Mesendoderm (in vitro differentiated cells): Measurements from ENCODE around the gene SCAMP2.
"Not testable (repeated sequence)": the region's sequence is repeated elsewhere in the genome, so short reads cannot be mapped to it uniquely, and the experiment has no call there.

ENCODE experiments used
- DNase-seq: peaks from one replicate; pipeline ENCODE4 v3.0.0; 2013
- H2AK5ac ChIP-seq: 2 replicates; pipeline ENCODE4 v1.6.1; 2013; ENCODE audit warnings: low read length, inconsistent platforms
- H2BK120ac ChIP-seq: 2 replicates; pipeline ENCODE4 v1.6.1; 2013; ENCODE audit warnings: low read depth, mild to moderate bottlenecking, low read length, moderate library complexity, mixed read lengths
- H2BK15ac ChIP-seq: replicated peaks from 2 replicates; pipeline ENCODE4 v1.6.1; 2013; ENCODE audit warnings: low read depth, mild to moderate bottlenecking, moderate library complexity
- H2BK5ac ChIP-seq: 2 replicates; pipeline ENCODE4 v1.6.1; 2013; ENCODE audit warnings: low read length, inconsistent platforms
- H3K18ac ChIP-seq: 2 replicates; pipeline ENCODE4 v1.6.1; 2013; ENCODE audit warnings: mild to moderate bottlenecking, low read length, mixed read lengths
- H3K23ac ChIP-seq: one replicate; pipeline ENCODE4 v1.6.1; 2013; ENCODE audit warnings: low read length
- H3K27ac ChIP-seq: 2 replicates; pipeline ENCODE4 v1.5.1; 2013; ENCODE audit warnings: low read depth, mild to moderate bottlenecking, inconsistent platforms, low read length, moderate library complexity
- H3K27me3 ChIP-seq: 2 replicates; pipeline ENCODE4 v1.6.1; 2013; ENCODE audit warnings: low read length, control low read depth, mild to moderate bottlenecking, inconsistent platforms; ENCODE audit not compliant: insufficient read depth, poor library complexity
- H3K36me3 ChIP-seq: 2 replicates; pipeline ENCODE4 v1.6.1; 2013; ENCODE audit warnings: low read length, inconsistent platforms; ENCODE audit not compliant: control insufficient read depth, insufficient read depth
- H3K4ac ChIP-seq: one replicate; pipeline ENCODE4 v1.6.1; 2013; ENCODE audit warnings: low read depth, mild to moderate bottlenecking, low read length, moderate library complexity
- H3K4me1 ChIP-seq: 2 replicates; pipeline ENCODE4 v1.6.1; 2013; ENCODE audit warnings: low read depth, low read length, inconsistent platforms; ENCODE audit not compliant: control insufficient read depth
- H3K4me2 ChIP-seq: 2 replicates; pipeline ENCODE4 v1.6.1; 2013; ENCODE audit warnings: low read length
- H3K4me3 ChIP-seq: 2 replicates; pipeline ENCODE4 v1.5.1; 2013; ENCODE audit warnings: mild to moderate bottlenecking, low read length
- H3K56ac ChIP-seq: one replicate; pipeline ENCODE4 v1.6.1; 2013; ENCODE audit warnings: low read length
- H3K79me1 ChIP-seq: 2 replicates; pipeline ENCODE4 v1.6.1; 2013; ENCODE audit warnings: low read length, inconsistent platforms
- H3K79me2 ChIP-seq: 2 replicates; pipeline ENCODE4 v1.6.1; 2013; ENCODE audit warnings: mild to moderate bottlenecking, low read length; ENCODE audit not compliant: control insufficient read depth, insufficient read depth
- H3K9ac ChIP-seq: 2 replicates; pipeline ENCODE4 v1.6.1; 2013; ENCODE audit warnings: low read length, inconsistent platforms
- H4K5ac ChIP-seq: one replicate; pipeline ENCODE4 v1.6.1; 2013; ENCODE audit warnings: low read length
- H4K8ac ChIP-seq: one replicate; pipeline ENCODE4 v1.6.1; 2013; ENCODE audit warnings: low read depth, mild to moderate bottlenecking, control low read depth, low read length, moderate library complexity
- WGBS: extraction: QIAGEN DNeasy Blood & Tissue Kit; methylation state at CpG from one replicate; pipeline ENCODE4 v1.1.7; 2013; ENCODE audit warnings: low lambda C conversion rate, missing lambda C conversion rate; ENCODE audit not compliant: insufficient coverage; ENCODE audit errors: extremely low coverage; 5-methylcytosine and 5-hydroxymethylcytosine counted together

SCAMP2 gene

DNA sequence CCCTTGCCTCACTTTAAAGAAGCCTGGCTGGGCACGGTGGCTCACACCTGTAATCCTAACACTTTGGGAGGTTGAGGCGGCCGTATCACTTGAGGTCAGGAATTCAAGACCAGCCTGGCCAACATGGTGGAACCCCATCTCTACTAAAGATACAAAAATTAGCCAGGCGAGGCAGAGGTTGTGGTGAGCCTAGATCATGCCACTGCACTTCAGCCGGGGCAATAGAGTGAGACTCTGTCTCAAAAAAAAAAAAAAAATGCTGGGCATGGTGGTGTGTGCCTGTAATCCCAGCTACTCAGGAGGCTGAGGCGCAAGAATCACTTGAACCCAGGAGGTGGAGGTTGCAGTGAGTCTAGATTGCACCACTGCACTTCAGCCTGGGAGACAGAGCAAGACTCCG lies 21.2 kb upstream of the SCAMP2 start:
- not testable (repeated sequence) for H2AK5ac ChIP-seq, H2BK15ac ChIP-seq, H3K36me3 ChIP-seq, H3K79me2 ChIP-seq, H2BK5ac ChIP-seq, H3K4ac ChIP-seq, H3K18ac ChIP-seq, H2BK120ac ChIP-seq, H3K9ac ChIP-seq, H3K27ac ChIP-seq, DNase-seq, H3K4me1 ChIP-seq, H3K4me2 ChIP-seq, H4K5ac ChIP-seq, H3K56ac ChIP-seq, H3K27me3 ChIP-seq, H3K4me3 ChIP-seq, H3K79me1 ChIP-seq, H3K23ac ChIP-seq, H4K8ac ChIP-seq
- WGBS = no CpG with 5 or more reads among the region's 7 CpGs

DNA sequence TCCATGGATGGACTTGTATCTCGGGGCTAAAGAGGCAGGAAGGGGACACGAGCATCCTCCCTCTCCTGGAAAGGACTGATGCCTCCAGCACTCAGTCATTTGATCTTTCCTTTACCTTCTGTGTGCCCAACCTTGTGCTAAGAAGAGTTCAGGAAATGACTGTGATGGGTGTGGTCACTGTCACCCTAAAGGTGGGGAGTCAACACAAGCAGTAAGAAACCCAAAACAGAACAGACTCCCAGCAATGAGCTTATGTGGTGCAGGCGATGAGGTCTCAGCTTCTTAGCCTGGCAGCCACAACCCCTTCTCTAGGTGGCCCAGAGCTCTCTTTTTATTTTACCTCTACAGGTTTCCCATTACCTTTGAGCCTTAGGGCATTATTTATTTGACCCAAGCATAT lies 20.5 kb upstream of the SCAMP2 start:
- no peak overlapping the region for H3K56ac ChIP-seq
- H2BK120ac ChIP-seq = no peak overlapping the region
- no peak overlapping the region for H2AK5ac ChIP-seq
- no peak overlapping the region for H2BK5ac ChIP-seq
- H3K79me2 ChIP-seq = no peaks in the 10 kb centered on the region
- no peaks in the 10 kb centered on the region for H3K79me1 ChIP-seq
- no peak overlapping the region for H3K27ac ChIP-seq
- H4K5ac ChIP-seq = no peak overlapping the region
- no peak overlapping the region for H3K18ac ChIP-seq
- no peak overlapping the region for H3K23ac ChIP-seq
- DNase-seq = no peak
- H3K9ac ChIP-seq = no peak overlapping the region
- H2BK15ac ChIP-seq = no peak overlapping the region
- peaks cover 2% of the 10 kb centered on the region for H3K36me3 ChIP-seq
- no peak overlapping the region for H4K8ac ChIP-seq
- H3K4ac ChIP-seq = no peak overlapping the region
- no peak overlapping the region for H3K4me2 ChIP-seq
- H3K4me1 ChIP-seq = peaks cover 5% of the 10 kb centered on the region
- H3K27me3 ChIP-seq = no peaks in the 10 kb centered on the region
- no peak overlapping the region for H3K4me3 ChIP-seq
- no CpG with 5 or more reads among the region's 3 CpGs for whole genome bisulfite sequencing

DNA sequence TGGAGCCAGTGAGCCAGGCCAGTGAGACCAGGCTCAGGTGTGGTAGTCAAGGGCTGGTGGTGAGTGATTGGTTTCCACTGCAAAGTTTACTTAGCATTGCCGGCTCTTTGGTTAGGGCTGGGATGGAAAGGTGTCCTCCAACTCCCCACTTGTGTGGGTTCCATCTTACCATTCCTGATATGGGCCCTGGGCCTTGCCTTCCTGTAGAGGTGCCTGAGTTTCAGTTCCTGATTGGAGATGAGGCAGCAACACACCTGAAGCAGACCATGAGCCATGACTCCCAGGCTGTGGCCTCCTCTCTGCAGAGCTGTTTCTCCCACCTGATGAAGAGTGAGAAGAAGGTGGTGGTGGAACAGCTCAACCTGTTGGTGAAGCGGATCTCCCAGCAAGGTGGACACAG lies 19.8 kb upstream of the SCAMP2 start:
- no CpG with 5 or more reads among the region's 2 CpGs for WGBS
- no peak overlapping the region for H3K27ac ChIP-seq
- no peak overlapping the region for H2AK5ac ChIP-seq
- no peak overlapping the region for H2BK5ac ChIP-seq
- peaks cover 2% of the 10 kb centered on the region for H3K36me3 ChIP-seq
- H3K79me2 ChIP-seq = no peaks in the 10 kb centered on the region
- H2BK15ac ChIP-seq = no peak overlapping the region
- no peak overlapping the region for H3K9ac ChIP-seq
- H3K4me2 ChIP-seq = no peak overlapping the region
- no peak overlapping the region for H3K56ac ChIP-seq
- H3K4me1 ChIP-seq = peaks cover 5% of the 10 kb centered on the region
- H3K27me3 ChIP-seq = no peaks in the 10 kb centered on the region
- no peak overlapping the region for H4K8ac ChIP-seq
- no peaks in the 10 kb centered on the region for H3K79me1 ChIP-seq
- H3K23ac ChIP-seq = no peak overlapping the region
- no peak for DNase-seq
- no peak overlapping the region for H4K5ac ChIP-seq
- no peak overlapping the region for H3K18ac ChIP-seq
- H2BK120ac ChIP-seq = no peak overlapping the region
- H3K4me3 ChIP-seq = no peak overlapping the region
- H3K4ac ChIP-seq = no peak overlapping the region

DNA sequence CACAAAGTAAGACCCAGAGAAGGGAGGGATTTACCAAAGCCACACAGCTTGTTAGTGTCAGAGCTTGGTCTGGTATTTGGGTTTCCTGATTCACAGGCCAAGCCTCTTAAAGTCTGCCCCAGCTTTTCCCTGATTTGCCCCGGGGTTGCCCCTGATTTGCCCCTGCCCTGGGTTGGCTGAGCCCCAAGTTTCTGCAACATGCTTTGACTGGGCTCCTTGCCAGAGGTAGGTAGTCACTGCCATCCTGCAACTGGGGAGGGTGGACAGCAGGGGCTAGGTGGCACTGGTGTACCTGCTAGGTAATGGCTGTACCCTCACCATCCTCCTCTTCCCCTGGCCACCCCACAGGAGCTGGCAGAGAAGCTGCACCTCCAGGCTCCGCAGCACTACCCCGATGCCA lies 19.1 kb upstream of the SCAMP2 start:
- Histone ChIP-seq H3K18ac (no peak overlapping the region), H3K56ac (no peak overlapping the region), H3K79me2 (no peaks in the 10 kb centered on the region), H2BK5ac (no peak overlapping the region), H3K4me2 (no peak overlapping the region), H3K27ac (no peak overlapping the region), H2BK15ac (no peak overlapping the region), H3K9ac (no peak overlapping the region), H3K4me3 (no peak overlapping the region), H3K27me3 (no peaks in the 10 kb centered on the region), H3K4me1 (peaks cover 5% of the 10 kb centered on the region), H3K79me1 (no peaks in the 10 kb centered on the region), H3K36me3 (peaks cover 2% of the 10 kb centered on the region), H4K8ac (no peak overlapping the region), H3K23ac (no peak overlapping the region), H4K5ac (no peak overlapping the region), H3K4ac (no peak overlapping the region), H2BK120ac (no peak overlapping the region), H2AK5ac (no peak overlapping the region)
- DNase-seq = no peak
- no CpG with 5 or more reads among the region's 3 CpGs for WGBS

GRCh38 chr15:74891469-74891868 lies 18.3 kb upstream of the SCAMP2 start:
- no peak overlapping the region for H3K27ac ChIP-seq
- no peak overlapping the region for H4K5ac ChIP-seq
- H3K56ac ChIP-seq = no peak overlapping the region
- H3K79me1 ChIP-seq = no peaks in the 10 kb centered on the region
- no peak overlapping the region for H2AK5ac ChIP-seq
- H3K4me1 ChIP-seq = peaks cover 5% of the 10 kb centered on the region
- no peak overlapping the region for H3K4ac ChIP-seq
- H3K36me3 ChIP-seq = peaks cover 2% of the 10 kb centered on the region
- WGBS = no CpG with 5 or more reads among the region's 3 CpGs
- no peaks in the 10 kb centered on the region for H3K79me2 ChIP-seq
- H3K4me3 ChIP-seq = no peak overlapping the region
- DNase-seq = no peak
- H4K8ac ChIP-seq = no peak overlapping the region
- no peak overlapping the region for H3K18ac ChIP-seq
- H3K4me2 ChIP-seq = no peak overlapping the region
- H2BK5ac ChIP-seq = no peak overlapping the region
- no peak overlapping the region for H2BK120ac ChIP-seq
- H3K9ac ChIP-seq = no peak overlapping the region
- H3K27me3 ChIP-seq = no peaks in the 10 kb centered on the region
- H2BK15ac ChIP-seq = no peak overlapping the region
- no peak overlapping the region for H3K23ac ChIP-seq

DNA sequence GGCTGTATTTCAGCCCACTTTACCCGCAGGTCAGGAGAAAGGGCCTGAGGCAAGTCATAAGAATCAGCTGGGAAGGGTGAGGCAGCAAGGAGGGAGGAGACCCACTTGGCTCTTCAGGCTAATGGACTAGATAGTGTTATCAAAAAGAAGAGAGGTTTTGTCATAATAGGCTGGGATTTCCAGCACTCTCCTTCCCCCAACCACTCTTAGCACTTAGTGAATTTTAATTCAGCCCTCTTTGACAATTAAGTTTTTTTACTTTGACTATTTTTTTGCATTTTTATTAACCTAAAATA lies 17.4 kb upstream of the SCAMP2 start:
- peak; percentile 40 for DNase-seq
- Histone ChIP-seq H2BK120ac (no peak overlapping the region), H3K27ac (no peak overlapping the region), H3K4ac (no peak overlapping the region), H3K79me1 (no peaks in the 10 kb centered on the region), H3K23ac (no peak overlapping the region), H3K56ac (peak overlapping the region; percentile 98), H3K27me3 (no peaks in the 10 kb centered on the region), H3K36me3 (peaks cover 2% of the 10 kb centered on the region), H3K9ac (peak overlapping the region; percentile 94), H4K5ac (no peak overlapping the region), H3K79me2 (no peaks in the 10 kb centered on the region), H2BK5ac (no peak overlapping the region), H3K4me2 (peak overlapping the region; percentile 94), H3K4me1 (peaks cover 5% of the 10 kb centered on the region), H4K8ac (no peak overlapping the region), H2AK5ac (no peak overlapping the region), H2BK15ac (no peak overlapping the region), H3K18ac (no peak overlapping the region), H3K4me3 (peak overlapping the region; percentile 92)
- no CpG with 5 or more reads among the region's 1 CpG for WGBS
